Endothelial cell of umbilical vein (primary cell): ENCODE results near the gene HGFAC. TPM values are rescaled to one million over a fixed set of nuclear protein-coding genes. Genes with fewer than 3 reads are reported as not detected.

Experiments
- BruUV-seq: library from RNA; stranded (reverse); fragments of 400-500 nt; replicated peaks from 2 replicates; lab custom pipeline; 2021; lab: Mats Ljungman, UMichigan
- CTCF ChIA-PET: fragments of 300-600, 350-600 bp; sonication (Branson Sonifier 250); formaldehyde crosslinking; loops from one replicate; lab custom pipeline; 2021; ENCODE audit warnings: antibody characterized with exemption, inconsistent platforms; lab: Charles Lee
- POLR2A ChIA-PET: fragments of 300-600, 350-600 bp; sonication (Branson Sonifier 250); formaldehyde crosslinking; loops from one replicate; lab custom pipeline; 2021; ENCODE audit warnings: antibody characterized with exemption, inconsistent platforms; lab: Charles Lee
- DNase-seq: peaks from one replicate; pipeline ENCODE4 v3.0.0-alpha.2; 2011; ENCODE audit warnings: low read depth, low spot score
- FAIRE-seq: peaks from 2 replicates; lab custom pipeline; 2011; peaks lifted over from hg19 to GRCh38; lab: Jason Lieb, UNC
- H2AFZ ChIP-seq: 2 replicates; pipeline ENCODE4 v1.6.0; 2012; ENCODE audit warnings: low read depth, low read length, control low read depth, inconsistent platforms
- H3K27ac ChIP-seq: 2 replicates; pipeline ENCODE4 v1.5.1; 2011; ENCODE audit warnings: low read depth, mild to moderate bottlenecking, control low read depth, low read length, moderate library complexity; ENCODE audit not compliant: insufficient read depth
- H3K27me3 ChIP-seq, 2 experiments: 2 replicates each; pipeline versions ENCODE4 v1.6.0 to v1.6.1; 2011; ENCODE audit warnings: low read length in 2 of 2, mixed read lengths in 1 of 2; ENCODE audit not compliant: control insufficient read depth in 2 of 2, insufficient read depth in 2 of 2
- H3K36me3 ChIP-seq, 2 experiments: 2 replicates in 1 of 2; 3 replicates in 1 of 2; pipeline ENCODE4 v1.5.1; 2011; ENCODE audit warnings: low read length in 2 of 2, mild to moderate bottlenecking in 1 of 2, moderate library complexity in 1 of 2; ENCODE audit not compliant: control insufficient read depth in 2 of 2, insufficient read depth in 2 of 2; ENCODE audit errors: extremely low read depth in 1 of 2
- H3K4me1 ChIP-seq: 3 replicates; pipeline ENCODE4 v1.5.1; 2011; ENCODE audit warnings: mild to moderate bottlenecking, low read length; ENCODE audit not compliant: control insufficient read depth, insufficient read depth; ENCODE audit errors: extremely low read depth
- H3K4me2 ChIP-seq: 2 replicates; pipeline ENCODE4 v1.6.1; 2011; ENCODE audit warnings: low read length, control low read depth, mixed read lengths; ENCODE audit not compliant: insufficient read depth
- H3K4me3 ChIP-seq, 3 experiments: fragments of 200-600 bp in 1 of 3; sonication (generic), shearing (Covaris generic) in 1 of 3; replicated peaks in 1 of 3; 2 replicates each; pipeline ENCODE4 v1.5.1; 2011 to 2016; ENCODE audit warnings: control low read depth in 3 of 3, low read length in 3 of 3, mild to moderate bottlenecking in 2 of 3, inconsistent platforms in 1 of 3, low read depth in 1 of 3, moderate library complexity in 1 of 3; ENCODE audit not compliant: insufficient read depth in 1 of 3
- H3K79me2 ChIP-seq: 2 replicates; pipeline ENCODE4 v1.6.0; 2012; ENCODE audit warnings: low read length, inconsistent platforms; ENCODE audit not compliant: control insufficient read depth, insufficient read depth
- H3K9ac ChIP-seq: replicated peaks from 2 replicates; pipeline ENCODE3; 2011; ENCODE audit warnings: low read length, control low read depth; ENCODE audit not compliant: insufficient read depth; ENCODE audit errors: extremely low read depth
- H3K9me1 ChIP-seq: replicated peaks from 3 replicates; pipeline ENCODE4 v1.6.0; 2011; ENCODE audit warnings: mild to moderate bottlenecking, low read length; ENCODE audit not compliant: control insufficient read depth, insufficient read depth; ENCODE audit errors: extremely low read depth
- H3K9me3 ChIP-seq: replicated peaks from 2 replicates; pipeline ENCODE4 v1.5.1; 2012; ENCODE audit warnings: low read length, inconsistent platforms; ENCODE audit not compliant: control insufficient read depth, insufficient read depth
- H4K20me1 ChIP-seq: replicated peaks from 2 replicates; pipeline ENCODE3; 2011; ENCODE audit warnings: mild to moderate bottlenecking, low read length; ENCODE audit not compliant: control insufficient read depth, insufficient read depth; ENCODE audit errors: extremely low read depth
- EZH2 ChIP-seq: IDR thresholded peaks from 2 replicates; pipeline ENCODE4 v1.6.1; 2012; ENCODE audit warnings: borderline replicate concordance, low read depth, mild to moderate bottlenecking, moderate library complexity, low read length, inconsistent platforms; ENCODE audit not compliant: severe bottlenecking
- FOS ChIP-seq: IDR thresholded peaks from 2 replicates; pipeline ENCODE4 v1.6.1; 2011; ENCODE audit warnings: mild to moderate bottlenecking, low read length, moderate library complexity, borderline replicate concordance; ENCODE audit not compliant: insufficient read depth
- GATA2 ChIP-seq: IDR thresholded peaks from 2 replicates; pipeline ENCODE4 v1.7.0; 2011; ENCODE audit warnings: low read depth, mild to moderate bottlenecking, moderate library complexity, mixed read lengths, low read length; ENCODE audit not compliant: insufficient read length, insufficient read depth
- JUN ChIP-seq: IDR thresholded peaks from 2 replicates; pipeline ENCODE4 v1.6.1; 2011; ENCODE audit warnings: borderline replicate concordance, low read depth; ENCODE audit not compliant: insufficient read length, insufficient read depth
- MYC ChIP-seq: IDR thresholded peaks from one replicate; pipeline ENCODE4 v1.6.1; 2011; ENCODE audit warnings: mild to moderate bottlenecking, low read depth, low read length
- POLR2A ChIP-seq: IDR thresholded peaks from 2 replicates; pipeline ENCODE4 v1.6.1; 2012; ENCODE audit warnings: low read depth, mild to moderate bottlenecking, control low read depth, low read length
- POLR2AphosphoS5 ChIP-seq: IDR thresholded peaks from 2 replicates; pipeline ENCODE4 v1.6.1; 2012; ENCODE audit warnings: low read depth, mild to moderate bottlenecking, control low read depth, low read length, moderate library complexity; ENCODE audit not compliant: insufficient read depth
- dilution Hi-C: fragments of 300-500 bp; cut with MboI; formaldehyde crosslinking; loops from one replicate; pipeline ENCODE4 v1.15.0; 2019; ENCODE audit warnings: low sequenced_read_pairs; ENCODE audit not compliant: extremely low pct_ligation_motif_present
- intact Hi-C: fragments of 100-400 bp; cut with micrococcal nuclease; formaldehyde crosslinking; loops from one replicate; pipeline ENCODE4 v1.10.0; 2022
- polyA plus RNA-seq, 4 experiments: library from polyadenylated mRNA; depleted of rRNA in 3 of 4; stranded (reverse) in 3 of 4; unstranded in 1 of 4; fragments of >200 nt; gene quantifications; 2 replicates each; pipeline versions ENCODE4 v1.2.1 to v1.2.3, GENCODE V29; 2011 to 2012; ENCODE audit warnings: missing spikeins in 1 of 4
- total RNA-seq: library from RNA; stranded (reverse); gene quantifications from 2 replicates; pipeline ENCODE4 v1.2.3, GENCODE V29; 2021
- TF ChIP-seq, protein P1 (sequence below), 2 donors: IDR thresholded peaks; 1 replicate in 1 of 2; 2 replicates in 1 of 2; pipeline ENCODE4 v1.5.1; 2011; ENCODE audit warnings: low read length in 2 of 2, mild to moderate bottlenecking in 2 of 2, moderate library complexity in 2 of 2, control low read depth in 1 of 2, inconsistent platforms in 1 of 2, low read depth in 1 of 2; ENCODE audit not compliant: insufficient read depth in 1 of 2; ENCODE audit errors: extremely low read depth in 1 of 2
- TF ChIP-seq, protein P2 (sequence below): IDR thresholded peaks from 2 replicates; pipeline ENCODE4 v1.6.1; 2011; ENCODE audit not compliant: insufficient read depth, insufficient read length

HGFAC gene
- total and polyA plus RNA-seq, 2 donors (not counting 3 experiments of a cell fraction or from before 2014, with no cell fraction given), result 0.36 to 0.49 TPM

DNA sequence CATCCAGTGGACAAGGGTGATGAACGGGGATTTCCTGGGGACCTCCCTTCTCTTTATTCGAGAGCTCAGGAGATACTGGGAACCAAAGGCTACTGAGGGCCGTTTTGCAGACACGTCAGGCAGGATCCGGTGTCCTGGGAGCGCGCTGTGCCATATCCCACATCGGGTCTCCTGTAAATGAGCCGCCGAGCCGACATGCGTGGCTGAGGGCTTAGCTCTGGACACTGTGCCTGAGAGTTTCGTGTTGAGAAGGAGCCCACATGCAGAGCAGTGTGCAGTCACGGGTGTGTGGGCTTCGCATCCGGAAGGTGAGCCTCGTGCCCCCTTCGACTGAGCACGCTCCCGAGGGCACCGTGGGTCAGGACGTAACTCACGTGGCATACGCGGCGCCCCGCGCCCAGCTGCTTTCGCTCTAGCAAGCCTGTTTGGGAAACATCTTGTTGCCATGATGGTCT, 28.5 kb upstream of the HGFAC start:
- Histone ChIP-seq H3K4me1 (no peaks in the 10 kb centered on the region), H3K36me3 (peaks cover 0 to 26% of the 10 kb centered on the region in 2 experiments), H3K9me3 (no peaks in the 10 kb centered on the region), H2AFZ (no peak overlapping the region), H3K27me3 (no peaks in the 10 kb centered on the region), H3K79me2 (peaks cover 2% of the 10 kb centered on the region), H3K9me1 (no peaks in the 10 kb centered on the region), H3K9ac (no peak overlapping the region), H4K20me1 (no peaks in the 10 kb centered on the region), H3K27ac (no peak overlapping the region), H3K4me2 (no peak overlapping the region), H3K4me3 (no peak overlapping the region)
- ChIA-PET CTCF (no interaction called here), POLR2A (interaction anchor here (0.6 kb wide), 1 partner anchor 466 kb away, joined by 3 read pairs; no protein-coding TSS in a partner anchor)
- FAIRE-seq (no peak), DNase-seq (no peak)
- no peak for TF ChIP-seq MYC
- TF ChIP-seq GATA2, result no peak
- TF ChIP-seq JUN, result no peak
- TF ChIP-seq POLR2A, result no peak
- TF ChIP-seq, protein P1, sequence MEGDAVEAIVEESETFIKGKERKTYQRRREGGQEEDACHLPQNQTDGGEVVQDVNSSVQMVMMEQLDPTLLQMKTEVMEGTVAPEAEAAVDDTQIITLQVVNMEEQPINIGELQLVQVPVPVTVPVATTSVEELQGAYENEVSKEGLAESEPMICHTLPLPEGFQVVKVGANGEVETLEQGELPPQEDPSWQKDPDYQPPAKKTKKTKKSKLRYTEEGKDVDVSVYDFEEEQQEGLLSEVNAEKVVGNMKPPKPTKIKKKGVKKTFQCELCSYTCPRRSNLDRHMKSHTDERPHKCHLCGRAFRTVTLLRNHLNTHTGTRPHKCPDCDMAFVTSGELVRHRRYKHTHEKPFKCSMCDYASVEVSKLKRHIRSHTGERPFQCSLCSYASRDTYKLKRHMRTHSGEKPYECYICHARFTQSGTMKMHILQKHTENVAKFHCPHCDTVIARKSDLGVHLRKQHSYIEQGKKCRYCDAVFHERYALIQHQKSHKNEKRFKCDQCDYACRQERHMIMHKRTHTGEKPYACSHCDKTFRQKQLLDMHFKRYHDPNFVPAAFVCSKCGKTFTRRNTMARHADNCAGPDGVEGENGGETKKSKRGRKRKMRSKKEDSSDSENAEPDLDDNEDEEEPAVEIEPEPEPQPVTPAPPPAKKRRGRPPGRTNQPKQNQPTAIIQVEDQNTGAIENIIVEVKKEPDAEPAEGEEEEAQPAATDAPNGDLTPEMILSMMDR (IDR thresholded peaks at IDR 0.05; ENCODE audit: extremely low read depth in 1 of 2, insufficient read depth in 1 of 2, low read depth in 1 of 2, low read length in 2 of 2), result no peak
- TF ChIP-seq, protein P2, sequence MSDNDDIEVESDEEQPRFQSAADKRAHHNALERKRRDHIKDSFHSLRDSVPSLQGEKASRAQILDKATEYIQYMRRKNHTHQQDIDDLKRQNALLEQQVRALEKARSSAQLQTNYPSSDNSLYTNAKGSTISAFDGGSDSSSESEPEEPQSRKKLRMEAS, result no peak
- no peak for TF ChIP-seq FOS
- no peak for TF ChIP-seq POLR2AphosphoS5
- TF ChIP-seq EZH2, result no peak
- dilution Hi-C loops (no loop called here), intact Hi-C loops (no loop called here)
- no TSS peak for BruUV-seq
